ENCODE data around the gene GIMAP8.

The GIMAP8 gene

GRCh38 chr7:150406567-150407421 lies 43.6 kb upstream of the GIMAP8 start:
- TF ChIP-seq MYC (IDR thresholded peaks at IDR 0.05; ENCODE audit: low read depth, low read length) (no peak), CTCF (IDR thresholded peaks at IDR 0.05; ENCODE audit: low read depth, low read length) (no peak), MAX (IDR thresholded peaks at IDR 0.05; ENCODE audit: low read depth, low read length) (no peak), POLR2A (IDR thresholded peaks at IDR 0.05; ENCODE audit: extremely low read depth, insufficient read length) (no peak)
- DNase-seq (ENCODE audit: low read depth), result peak; percentile 59
- H3K4me3 ChIP-seq (ENCODE audit: low read depth, low read length), result peak overlapping the region; percentile 73

GRCh38 chr7:150407588-150408392 lies 42.6 kb upstream of the GIMAP8 start:
- no peak overlapping the region for H3K4me3 ChIP-seq (ENCODE audit: low read depth, low read length)
- no peak for DNase-seq (ENCODE audit: low read depth)
- TF ChIP-seq CTCF (IDR thresholded peaks at IDR 0.05; ENCODE audit: low read depth, low read length), result no peak
- TF ChIP-seq MYC (IDR thresholded peaks at IDR 0.05; ENCODE audit: low read depth, low read length), result no peak
- TF ChIP-seq MAX (IDR thresholded peaks at IDR 0.05; ENCODE audit: low read depth, low read length), result no peak
- TF ChIP-seq POLR2A (IDR thresholded peaks at IDR 0.05; ENCODE audit: extremely low read depth, insufficient read length), result no peak

- TF ChIP-seq CTCF (IDR thresholded peaks at IDR 0.05; ENCODE audit: low read depth, low read length) (no peak), POLR2A (IDR thresholded peaks at IDR 0.05; ENCODE audit: extremely low read depth, insufficient read length) (no peak), MAX (IDR thresholded peaks at IDR 0.05; ENCODE audit: low read depth, low read length) (no peak), MYC (IDR thresholded peaks at IDR 0.05; ENCODE audit: low read depth, low read length) (no peak)
These were observed 41.8 kb upstream of the GIMAP8 start for GRCh38 chr7:150408393-150409299.

GRCh38 chr7:150409300-150410030 lies 41.0 kb upstream of the GIMAP8 start:
- H3K4me3 ChIP-seq (ENCODE audit: low read depth, low read length), result no peak overlapping the region
- no peak for DNase-seq (ENCODE audit: low read depth)
- TF ChIP-seq MAX (IDR thresholded peaks at IDR 0.05; ENCODE audit: low read depth, low read length) (no peak), MYC (IDR thresholded peaks at IDR 0.05; ENCODE audit: low read depth, low read length) (no peak), POLR2A (IDR thresholded peaks at IDR 0.05; ENCODE audit: extremely low read depth, insufficient read length) (no peak)

More at GRCh38 chr7:150408393-150409299, 41.8 kb upstream of the GIMAP8 start:
- DNase-seq (ENCODE audit: low read depth), result no peak
- no peak overlapping the region for H3K4me3 ChIP-seq (ENCODE audit: low read depth, low read length)

GRCh38 chr7:150410131-150410530 lies 40.3 kb upstream of the GIMAP8 start:
- TF ChIP-seq CTCF (IDR thresholded peaks at IDR 0.05; ENCODE audit: low read depth, low read length) (no peak), MAX (IDR thresholded peaks at IDR 0.05; ENCODE audit: low read depth, low read length) (no peak), POLR2A (IDR thresholded peaks at IDR 0.05; ENCODE audit: extremely low read depth, insufficient read length) (no peak), MYC (IDR thresholded peaks at IDR 0.05; ENCODE audit: low read depth, low read length) (no peak)
- H3K4me3 ChIP-seq (ENCODE audit: low read depth, low read length), result no peak overlapping the region
- DNase-seq (ENCODE audit: low read depth), result no peak

Measured in NB4 (cell line).